K562 (cell line): ENCODE data around the gene TNFRSF13B.

Experiments
- CBX5 ChIP-seq: IDR thresholded peaks from 2 replicates; pipeline ENCODE4 v1.6.1; 2014; ENCODE audit warnings: low read depth, borderline replicate concordance
- EZH2 ChIP-seq: IDR thresholded peaks from 2 replicates; pipeline ENCODE4 v1.6.1; 2012; ENCODE audit warnings: low read depth, mild to moderate bottlenecking, inconsistent platforms, low read length, borderline replicate concordance
- ID3 ChIP-seq, 2 experiments: fragments of 250-450 bp in 1 of 2; fragments of 450-650 bp in 1 of 2; sonication (Bioruptor Pico) in 1 of 2; IDR thresholded peaks; 2 replicates each; pipeline versions ENCODE4 v1.6.1 to v1.8.0; 2016 to 2021; ENCODE audit warnings: mild to moderate bottlenecking in 2 of 2, moderate library complexity in 2 of 2, missing compliant biosample characterization in 1 of 2, missing genetic modification characterization in 1 of 2
- MLX ChIP-seq, 2 experiments: fragments of 450-650 bp in 1 of 2; sonication (generic) in 1 of 2; formaldehyde crosslinking; conservative IDR thresholded peaks; 2 replicates each; pipeline versions ENCODE4 v1.4.0 to v1.8.1; 2020 to 2022; ENCODE audit warnings: mild to moderate bottlenecking in 1 of 2, missing genetic modification reagents in 1 of 2
- POLR2A ChIP-seq: fragments of 450-650 bp; conservative IDR thresholded peaks from 2 replicates; pipeline ENCODE4 v1.6.1; 2016
- PTBP1 ChIP-seq: fragments of 200-400 bp; formaldehyde crosslinking; IDR thresholded peaks from 2 replicates; pipeline ENCODE4 v1.6.1; 2017; ENCODE audit warnings: low read depth, low read length

GRCh38 chr17:16908273-16908672 lies 63.6 kb downstream of the TNFRSF13B start:
- no peak for TF ChIP-seq MLX (CRISPR knock-in tag; conservative IDR thresholded peaks at IDR 0.05)
- TF ChIP-seq POLR2A = no peak
- TF ChIP-seq PTBP1 = no peak
- no peak for TF ChIP-seq CBX5
- no peak for TF ChIP-seq EZH2
- no peak for TF ChIP-seq ID3 (CRISPR knock-in tag; IDR thresholded peaks at IDR 0.05)
- TF ChIP-seq ID3 (tag; IDR thresholded peaks at IDR 0.05) = no peak
